ENCODE results near the gene APOL6.
"Not testable (repeated sequence)": the region's sequence is repeated elsewhere in the genome, so short reads cannot be mapped to it uniquely, and the experiment has no call there.

The APOL6 gene

GRCh38 chr22:35618427-35619223, 29.6 kb upstream of the APOL6 start:
- no peak for DNase-seq

- DNase-seq = no peak
These were observed 28.7 kb upstream of the APOL6 start for GRCh38 chr22:35619336-35620094.

GRCh38 chr22:35620624-35621251, 27.5 kb upstream of the APOL6 start:
- no peak for DNase-seq

- no peak for DNase-seq
These were observed 26.8 kb upstream of the APOL6 start for GRCh38 chr22:35621451-35621850.

DNA sequence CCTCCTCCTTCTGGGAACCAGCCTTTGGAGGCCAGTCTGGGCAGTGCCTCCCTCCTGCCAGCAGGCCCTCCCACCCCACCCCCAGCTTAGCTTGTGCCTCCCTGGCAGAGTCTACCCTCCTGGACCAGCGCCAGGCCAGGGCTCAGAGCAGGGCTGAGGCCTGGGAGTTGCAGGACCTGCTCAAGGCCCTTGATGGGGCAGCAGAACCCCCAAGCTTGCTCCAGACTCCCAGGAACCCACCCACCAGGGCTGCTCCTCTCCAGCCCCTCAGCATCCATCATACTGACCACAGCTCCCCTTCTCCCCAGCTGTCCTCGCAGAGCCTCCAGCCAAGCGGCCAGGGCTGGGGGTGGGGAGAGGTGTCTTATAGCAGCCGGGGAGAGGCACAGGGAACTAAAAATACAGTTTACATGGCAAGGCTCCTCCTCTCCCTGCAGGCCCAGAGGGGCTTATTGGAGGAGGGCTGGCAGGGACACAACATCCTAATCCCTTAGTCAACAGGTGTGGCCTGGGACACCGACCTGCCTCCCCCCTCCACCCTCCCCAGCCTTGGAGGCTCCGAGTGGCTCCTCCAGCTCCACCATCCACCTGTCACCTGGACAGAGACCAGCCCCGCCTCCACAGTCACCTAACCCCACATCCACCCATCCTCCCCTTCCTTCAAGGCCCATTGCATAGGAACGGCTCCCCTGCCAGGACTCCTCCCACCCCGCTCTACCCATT, 25.9 kb upstream of the APOL6 start:
- DNase-seq = no peak

DNA sequence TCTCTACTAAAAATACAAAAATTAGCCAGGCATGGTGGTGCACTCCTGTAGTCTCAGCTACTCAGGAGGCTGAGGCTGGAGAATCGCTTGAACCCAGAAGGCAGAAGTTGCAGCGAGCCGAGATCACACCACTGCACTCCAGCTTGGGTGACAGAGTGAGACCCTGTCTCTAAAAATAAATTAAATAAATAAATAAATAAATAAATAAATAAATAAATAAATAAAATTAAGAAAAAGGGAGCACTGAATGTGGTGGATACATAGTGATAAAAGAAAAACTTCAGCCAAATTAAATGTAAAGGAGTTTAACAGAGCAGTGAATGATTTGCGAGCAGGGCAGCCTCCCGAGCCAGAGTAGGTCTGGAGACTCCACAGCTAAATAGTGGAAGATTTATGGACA, 24.4 kb upstream of the APOL6 start:
- DNase-seq = not testable (repeated sequence)

DNA sequence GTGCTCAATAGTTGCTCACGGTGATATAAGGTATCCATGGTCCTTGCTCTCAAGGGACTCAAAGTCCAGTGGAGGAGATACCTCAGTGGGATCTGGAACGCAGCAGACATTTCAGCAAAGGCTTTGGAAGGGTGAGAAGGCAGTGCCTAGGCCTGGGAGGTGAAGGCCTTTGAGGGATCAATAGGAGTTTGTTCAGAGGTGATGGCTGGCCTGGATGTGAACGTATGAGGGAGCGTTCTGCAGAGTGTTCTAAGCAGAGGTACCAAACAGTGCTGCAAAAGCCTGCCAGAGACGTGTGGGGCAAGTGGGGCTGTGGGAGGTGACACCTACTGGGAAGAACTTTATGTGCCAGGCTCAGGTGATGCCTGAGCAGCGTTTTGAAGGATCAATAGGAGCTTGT, 23.7 kb upstream of the APOL6 start:
- no peak for DNase-seq

- DNase-seq = no peak
These were observed 22.3 kb upstream of the APOL6 start for GRCh38 chr22:35625763-35626432.

DNA sequence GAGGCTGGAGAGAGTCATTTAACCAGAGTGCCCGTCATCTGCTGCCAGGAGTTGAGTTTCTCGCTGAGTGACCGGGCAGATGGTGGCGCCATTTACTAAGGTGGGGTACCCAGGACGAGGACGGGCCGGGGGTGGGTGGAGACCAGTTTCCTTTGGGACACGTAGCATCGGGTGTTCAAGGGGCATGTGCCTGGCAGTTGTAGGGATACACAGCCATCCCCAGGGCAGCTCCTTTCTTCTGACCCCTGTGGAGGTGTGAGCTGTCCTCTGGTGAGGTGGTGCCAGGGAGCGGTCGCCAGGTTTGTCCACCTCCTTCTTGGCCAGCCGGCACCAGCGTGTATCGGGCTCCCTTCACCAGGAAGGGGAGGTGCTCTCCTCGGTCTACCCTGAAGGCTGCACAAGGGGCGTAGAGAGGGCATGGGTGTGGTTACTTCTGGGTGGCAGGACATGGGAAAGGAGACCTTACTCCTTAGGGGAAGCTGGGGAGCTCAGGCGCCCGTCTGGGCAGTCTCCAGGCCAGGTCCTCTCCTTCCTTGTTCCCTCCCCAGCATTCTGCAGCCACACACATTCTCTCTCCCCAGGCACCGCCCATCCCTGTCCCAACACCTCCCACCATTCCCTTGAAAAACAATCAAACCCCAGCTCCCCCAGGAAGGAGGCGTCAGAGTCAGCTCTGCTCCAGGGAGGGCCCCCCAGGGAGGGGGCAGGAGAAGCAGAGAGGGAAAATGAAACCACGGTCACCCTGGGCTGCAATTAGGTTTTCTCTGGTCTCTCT, 20.8 kb upstream of the APOL6 start:
- DNase-seq = peak; percentile 33

DNA sequence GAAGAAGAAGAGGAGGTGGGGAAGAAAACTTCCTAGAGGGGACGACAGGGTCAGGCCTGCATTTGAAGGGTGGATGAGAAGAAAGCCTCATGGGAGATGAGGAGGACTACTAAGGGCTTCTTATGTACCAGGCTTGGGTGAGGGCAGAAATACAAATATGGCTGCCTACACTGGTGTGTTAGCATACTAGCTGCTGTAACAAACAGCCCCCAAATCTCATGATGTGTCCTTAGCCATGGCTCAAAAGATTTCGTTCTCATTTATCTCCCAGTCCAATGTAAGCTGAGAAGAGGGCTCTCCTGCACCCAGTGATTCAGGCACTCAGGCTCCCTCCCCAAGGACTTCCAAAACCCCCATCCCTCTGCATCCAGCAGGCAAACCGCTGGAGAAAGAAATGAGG, 19.5 kb upstream of the APOL6 start:
- DNase-seq = no peak

- no peak for DNase-seq
These were observed 18.6 kb upstream of the APOL6 start for GRCh38 chr22:35629406-35630216.

- DNase-seq = no peak
These were observed 17.9 kb upstream of the APOL6 start for GRCh38 chr22:35630387-35630793.

GRCh38 chr22:35630891-35631290, 17.4 kb upstream of the APOL6 start:
- no peak for DNase-seq

- no peak for DNase-seq
These were observed 16.6 kb upstream of the APOL6 start for GRCh38 chr22:35631597-35631996.

DNA sequence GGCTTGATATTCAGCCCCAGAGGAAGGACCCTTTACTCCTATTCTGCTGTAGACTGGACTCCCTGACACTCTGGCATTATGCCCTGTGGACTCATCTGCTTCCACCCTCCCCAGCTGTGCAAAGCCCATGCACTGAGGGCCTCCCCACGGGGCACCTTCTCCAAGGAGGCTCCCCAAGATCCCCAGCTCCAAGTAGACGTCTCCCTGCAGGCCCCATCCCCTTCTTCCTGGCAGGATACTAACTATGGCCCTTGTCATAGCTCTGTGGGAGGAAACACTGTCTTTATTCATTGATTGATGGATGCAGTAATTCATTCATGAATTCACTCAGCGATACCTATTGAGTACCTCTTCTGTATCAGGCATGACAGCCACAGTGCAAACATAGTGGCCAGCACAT, 15.3 kb upstream of the APOL6 start:
- no peak for DNase-seq

GRCh38 chr22:35633520-35633919, 14.7 kb upstream of the APOL6 start:
- no peak for DNase-seq

DNA sequence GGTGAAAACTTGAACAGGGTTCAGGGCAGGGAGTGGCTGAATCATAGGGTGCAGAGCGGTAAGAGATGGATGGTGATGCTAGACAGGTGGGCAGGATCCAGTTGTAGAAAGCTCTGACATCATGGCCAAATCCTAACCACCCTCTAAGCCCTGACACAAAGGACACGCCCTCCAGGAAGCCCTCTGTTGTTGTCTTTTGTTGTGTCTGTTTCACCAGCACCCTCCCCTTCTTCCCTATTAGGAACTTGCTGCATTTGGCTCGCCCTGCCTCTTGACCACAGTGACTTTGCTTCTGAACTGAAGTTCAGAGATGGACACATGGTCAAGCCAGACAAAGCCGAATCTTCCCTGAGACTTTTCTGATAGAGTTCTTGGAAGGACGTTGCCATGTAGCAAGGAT, 14.2 kb upstream of the APOL6 start:
- no peak for DNase-seq

DNA sequence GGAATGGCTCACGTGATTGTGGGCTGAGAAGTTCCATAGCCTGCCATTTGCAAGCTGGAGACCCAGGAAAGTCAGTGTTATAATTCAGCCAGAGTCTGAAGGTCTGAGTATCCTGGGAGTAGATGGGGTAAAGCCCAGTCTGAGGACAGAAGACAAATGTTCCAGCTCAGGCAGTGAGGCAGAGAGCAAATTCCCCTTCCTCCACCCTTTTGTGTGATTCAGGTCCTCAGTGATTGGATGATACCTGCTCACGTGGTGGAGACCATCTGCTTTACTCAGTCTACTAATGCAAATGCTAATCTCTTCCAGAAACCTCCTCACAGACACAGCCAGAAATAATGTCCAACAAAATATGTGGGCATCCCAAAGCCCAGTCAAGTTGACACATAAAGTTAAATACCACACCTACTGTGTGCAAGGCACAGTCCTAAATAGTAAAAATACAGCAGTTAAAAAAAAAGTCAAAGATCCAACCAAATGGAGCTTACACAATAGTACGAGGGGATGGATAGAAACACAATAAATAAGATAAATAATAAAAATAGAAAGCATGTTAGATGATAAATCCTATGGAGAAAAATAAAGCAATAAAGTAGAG, 13.2 kb upstream of the APOL6 start:
- no peak for DNase-seq

- no peak for DNase-seq
These were observed 11.0 kb upstream of the APOL6 start for GRCh38 chr22:35637254-35637653.

- DNase-seq = no peak
These were observed 10.2 kb upstream of the APOL6 start for GRCh38 chr22:35638001-35638400.

GRCh38 chr22:35638410-35638809, 9.8 kb upstream of the APOL6 start:
- no peak for DNase-seq
